ENCODE measurements around the gene RYR3.

The RYR3 gene

GRCh38 chr15:33864360-33865075, 553.8 kb downstream of the RYR3 start:
- DNase-seq (ENCODE audit: low read depth in 4 of 4, low spot score in 1 of 4), result no peak

- DNase-seq (ENCODE audit: low read depth in 4 of 4, low spot score in 1 of 4), result no peak
Measured at GRCh38 chr15:33865416-33865815, 554.6 kb downstream of the RYR3 start.

GRCh38 chr15:33866101-33866737, 555.5 kb downstream of the RYR3 start:
- DNase-seq (ENCODE audit: low read depth in 4 of 4, low spot score in 1 of 4), result no peak

GRCh38 chr15:33871980-33872379, 561.2 kb downstream of the RYR3 start:
- DNase-seq (ENCODE audit: low read depth in 4 of 4, low spot score in 1 of 4), result no peak

- DNase-seq (ENCODE audit: low read depth in 4 of 4, low spot score in 1 of 4), result no peak
Measured at GRCh38 chr15:33872416-33873106, 561.8 kb downstream of the RYR3 start.

GRCh38 chr15:33874156-33874555, 563.4 kb downstream of the RYR3 start:
- DNase-seq (ENCODE audit: low read depth in 4 of 4, low spot score in 1 of 4), result no peak

GRCh38 chr15:33882921-33883320, 572.2 kb downstream of the RYR3 start:
- DNase-seq (ENCODE audit: low read depth in 4 of 4, low spot score in 1 of 4), result no peak

GRCh38 chr15:33888176-33888575, 577.4 kb downstream of the RYR3 start:
- no peak for DNase-seq (ENCODE audit: low read depth in 4 of 4, low spot score in 1 of 4)

- no peak for DNase-seq (ENCODE audit: low read depth in 4 of 4, low spot score in 1 of 4)
Measured at GRCh38 chr15:33894193-33894592, 583.4 kb downstream of the RYR3 start.

GRCh38 chr15:33902043-33902442, 591.3 kb downstream of the RYR3 start:
- no peak for DNase-seq (ENCODE audit: low read depth in 4 of 4, low spot score in 1 of 4)

GRCh38 chr15:33903661-33904060, 592.9 kb downstream of the RYR3 start:
- no peak for DNase-seq (ENCODE audit: low read depth in 4 of 4, low spot score in 1 of 4)

GRCh38 chr15:33907326-33907725, 596.6 kb downstream of the RYR3 start:
- DNase-seq (ENCODE audit: low read depth in 4 of 4, low spot score in 1 of 4), result no peak

GRCh38 chr15:33908406-33908805, 597.6 kb downstream of the RYR3 start:
- DNase-seq (ENCODE audit: low read depth in 4 of 4, low spot score in 1 of 4), result no peak

- DNase-seq (ENCODE audit: low read depth in 4 of 4, low spot score in 1 of 4), result no peak
Measured at GRCh38 chr15:33910741-33911140, 600.0 kb downstream of the RYR3 start.

GRCh38 chr15:33912326-33912725, 601.6 kb downstream of the RYR3 start:
- DNase-seq (ENCODE audit: low read depth in 4 of 4, low spot score in 1 of 4), result no peak

- no peak for DNase-seq (ENCODE audit: low read depth in 4 of 4, low spot score in 1 of 4)
Measured at GRCh38 chr15:33913459-33913858, 602.7 kb downstream of the RYR3 start.

All from stimulated activated CD4-positive, alpha-beta T cell treated with anti-CD3 and anti-CD28 coated beads, Interleukin-1b, Interleukin-23, amount 100 ng/mL, for 24 hours (primary cell).